CD4-positive, alpha-beta T cell treated with Interleukin-10 for 1 hour (primary cell): ENCODE results near the gene ELOVL2.
"Not testable (repeated sequence)": the region's sequence is repeated elsewhere in the genome, so short reads cannot be mapped to it uniquely, and the experiment has no call there.

Experiments used
- DNase-seq: peaks from one replicate; pipeline ENCODE4 v3.0.0-alpha.2; 2020

ELOVL2 gene

GRCh38 chr6:11018225-11018624 lies 25.9 kb downstream of the ELOVL2 start:
- no peak for DNase-seq

DNA sequence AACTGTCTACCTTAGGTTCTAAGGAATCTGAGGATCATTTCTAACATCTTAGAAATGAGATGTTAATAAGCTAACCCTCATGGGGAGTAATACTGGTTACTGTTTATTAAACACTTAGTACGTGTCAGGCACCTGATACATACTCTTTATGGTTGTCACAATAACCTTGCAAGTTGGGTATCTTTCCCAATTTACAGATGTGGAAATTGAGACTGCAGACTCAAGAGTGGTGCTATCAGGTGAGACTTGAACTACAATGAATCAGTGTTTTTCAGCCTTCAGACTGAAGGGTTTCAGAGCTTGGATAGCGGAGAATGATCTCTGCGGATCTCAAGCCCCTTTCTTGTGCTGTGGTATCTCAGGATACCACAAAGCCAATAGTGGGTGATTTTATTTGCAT lies 27.0 kb downstream of the ELOVL2 start:
- no peak for DNase-seq

DNA sequence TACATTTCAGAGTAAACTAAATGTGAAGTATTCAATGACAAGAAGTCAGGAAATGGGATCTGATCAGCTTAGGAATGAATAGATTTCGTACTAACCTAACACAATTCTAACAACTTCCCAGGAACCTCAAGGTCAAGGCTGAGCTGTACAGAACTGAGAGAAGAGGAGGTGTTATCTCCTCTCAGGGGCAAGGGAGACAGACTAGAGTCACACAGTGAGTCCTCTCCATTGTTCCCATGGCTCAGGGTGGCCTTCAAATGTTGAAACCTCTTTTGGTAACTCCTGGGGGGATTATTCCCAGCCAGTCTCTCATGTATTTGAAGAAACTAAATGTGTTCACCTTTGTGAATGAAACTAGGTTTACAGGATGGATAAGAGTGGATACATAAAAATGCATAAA lies 27.7 kb downstream of the ELOVL2 start:
- no peak for DNase-seq

DNA sequence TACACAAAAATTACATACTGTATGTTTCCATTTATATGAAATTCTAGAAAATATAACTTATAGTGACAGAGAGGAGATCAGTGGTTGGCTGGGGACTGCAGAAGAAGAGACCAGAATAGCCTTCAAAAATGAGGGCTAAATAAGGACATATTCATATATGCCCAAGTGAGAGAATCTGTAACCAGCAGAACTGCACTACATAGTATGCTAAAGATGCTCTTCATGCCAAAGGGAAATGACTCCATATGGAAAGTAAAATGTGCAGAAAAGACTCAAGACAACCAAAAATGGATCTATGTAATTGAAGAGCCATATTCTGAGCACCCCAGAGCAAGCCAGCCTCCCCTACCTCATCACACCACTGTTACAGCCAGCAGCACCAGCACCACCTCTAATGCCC lies 29.0 kb downstream of the ELOVL2 start:
- no peak for DNase-seq

- no peak for DNase-seq
Measured at GRCh38 chr6:11013721-11014070, 30.4 kb downstream of the ELOVL2 start.

DNA sequence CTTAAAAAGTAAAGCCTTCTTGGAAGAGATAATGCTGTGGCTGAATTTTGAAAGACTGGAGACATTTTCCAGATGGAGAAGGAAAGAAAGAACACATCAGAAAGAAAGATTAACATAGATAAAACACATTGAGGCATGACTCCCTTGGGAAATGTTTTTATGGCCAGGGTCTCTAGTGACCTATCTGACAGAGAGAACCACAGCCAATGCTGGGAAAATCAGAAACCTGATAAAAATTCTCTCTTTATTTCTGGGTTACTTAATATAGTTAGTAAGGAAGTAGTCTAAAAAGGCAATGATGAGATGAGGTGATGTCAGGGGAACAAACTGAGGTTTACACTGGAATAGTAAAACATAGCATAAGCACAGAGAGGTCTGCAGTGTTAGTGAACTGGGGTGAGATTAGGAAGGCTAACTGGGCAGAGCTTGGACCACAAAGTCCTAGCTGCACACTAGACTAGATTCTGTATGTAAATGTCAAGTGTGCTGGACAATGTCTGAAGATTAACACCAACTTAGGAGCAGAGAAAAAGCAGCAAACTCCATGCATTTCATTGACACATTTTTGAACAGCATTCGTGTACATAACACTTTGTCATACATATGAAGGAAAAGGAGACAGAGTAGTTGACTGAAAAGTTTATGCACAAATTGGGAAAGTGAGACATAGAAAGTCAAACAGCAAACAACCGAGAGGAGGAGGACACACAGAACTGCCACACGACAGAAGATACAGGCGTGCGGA lies 31.0 kb downstream of the ELOVL2 start:
- DNase-seq, result no peak

- DNase-seq, result no peak
Measured at GRCh38 chr6:11012295-11012754, 31.8 kb downstream of the ELOVL2 start.

DNA sequence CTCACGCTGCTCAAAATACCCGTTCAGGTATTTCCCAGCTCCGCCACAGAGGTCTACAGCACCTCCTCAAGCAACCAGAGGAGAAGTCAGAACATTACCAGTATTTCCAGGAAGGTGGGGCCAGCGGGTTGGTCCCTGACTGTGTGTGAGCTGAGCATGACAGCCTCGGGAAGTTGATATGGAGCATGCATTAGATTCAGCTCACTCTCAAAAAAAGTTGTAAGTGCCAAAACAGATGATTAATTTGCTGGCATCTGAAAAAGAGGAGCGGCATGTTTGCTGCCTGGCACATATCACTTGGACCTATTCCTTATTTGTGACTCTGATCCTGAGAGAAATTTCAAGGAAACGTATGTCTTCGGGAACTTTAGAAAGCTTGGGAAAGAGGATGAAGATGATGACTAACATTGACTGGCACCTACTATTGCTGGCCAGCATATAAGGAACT lies 32.3 kb downstream of the ELOVL2 start:
- no peak for DNase-seq

DNA sequence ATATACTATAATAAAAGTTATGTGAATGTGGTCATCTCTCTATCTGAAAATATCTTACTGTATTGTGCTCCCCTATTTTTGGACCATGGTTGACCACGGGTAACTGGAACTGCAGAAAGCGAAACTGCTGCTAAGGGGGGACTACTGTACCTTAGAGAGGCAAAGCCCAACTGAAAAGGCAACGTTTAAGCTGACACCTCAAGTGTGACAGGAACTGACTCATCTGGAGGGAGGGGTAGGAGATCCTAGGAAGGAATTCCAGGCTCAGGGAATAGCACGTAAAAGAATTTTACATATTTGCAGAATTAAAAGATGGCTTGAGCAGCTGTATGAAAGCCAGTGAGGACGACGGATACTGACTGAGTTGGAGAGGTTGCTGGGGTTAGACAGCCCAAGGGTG lies 34.8 kb downstream of the ELOVL2 start:
- DNase-seq, result no peak

DNA sequence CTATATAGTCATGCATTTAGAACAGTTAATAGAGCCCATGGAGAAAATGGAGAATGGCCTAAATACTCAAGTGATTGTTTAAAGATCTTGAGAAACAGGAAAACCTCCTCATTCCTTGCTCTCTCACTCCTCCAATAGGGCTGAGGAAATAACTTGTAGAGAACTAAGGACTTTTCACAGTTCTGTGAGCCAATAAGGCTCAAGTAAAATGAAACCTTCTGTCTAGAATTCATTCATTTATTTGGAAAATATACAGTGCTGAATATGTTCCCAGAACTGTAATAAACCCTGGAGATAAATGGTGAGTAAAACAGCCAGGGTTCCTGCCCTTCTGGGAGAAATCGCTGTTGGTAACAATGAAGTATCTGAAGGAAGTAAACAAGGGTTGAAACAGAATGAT lies 35.3 kb downstream of the ELOVL2 start:
- no peak for DNase-seq

DNA sequence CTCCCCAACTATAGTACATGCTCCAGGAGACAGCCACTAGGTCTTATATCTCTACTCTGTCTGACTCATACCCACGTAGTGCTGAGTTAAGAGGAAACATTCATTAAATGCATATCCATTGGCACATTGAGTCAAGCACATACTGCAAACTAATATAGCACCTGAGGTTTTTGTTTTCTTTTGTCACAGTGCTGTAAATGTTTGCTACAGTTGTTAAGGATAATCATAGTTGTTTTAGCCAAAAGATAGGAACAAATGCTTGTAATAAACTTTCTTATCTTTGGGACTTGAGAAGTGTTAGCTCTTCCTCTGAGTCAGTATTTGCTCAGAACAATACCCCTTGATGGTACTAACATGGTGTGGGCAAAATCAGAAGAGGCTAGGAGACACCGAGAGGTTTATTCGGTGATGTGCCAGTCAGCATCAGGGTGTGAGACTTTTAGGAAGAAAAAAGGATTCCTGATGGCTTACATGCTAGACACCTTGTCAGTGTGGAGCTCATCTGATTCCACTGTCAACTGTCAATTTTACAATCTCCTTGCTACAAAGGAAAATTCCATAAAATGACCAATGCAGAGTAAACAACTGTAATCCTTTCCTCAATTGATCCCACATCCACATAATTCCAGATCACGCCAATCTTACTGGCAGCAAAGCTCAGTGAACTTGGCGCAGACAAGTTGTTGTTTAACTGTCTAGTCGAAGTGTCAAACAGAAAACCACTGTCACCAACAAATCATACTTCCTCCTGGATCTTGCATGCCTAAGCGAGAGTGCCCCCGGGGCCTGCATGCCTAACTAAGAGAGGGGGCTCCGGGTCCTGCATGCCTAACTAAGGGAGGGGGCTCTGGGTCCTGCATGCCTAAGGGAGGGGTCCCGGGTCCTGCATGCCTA lies 36.1 kb downstream of the ELOVL2 start:
- no peak for DNase-seq

DNA sequence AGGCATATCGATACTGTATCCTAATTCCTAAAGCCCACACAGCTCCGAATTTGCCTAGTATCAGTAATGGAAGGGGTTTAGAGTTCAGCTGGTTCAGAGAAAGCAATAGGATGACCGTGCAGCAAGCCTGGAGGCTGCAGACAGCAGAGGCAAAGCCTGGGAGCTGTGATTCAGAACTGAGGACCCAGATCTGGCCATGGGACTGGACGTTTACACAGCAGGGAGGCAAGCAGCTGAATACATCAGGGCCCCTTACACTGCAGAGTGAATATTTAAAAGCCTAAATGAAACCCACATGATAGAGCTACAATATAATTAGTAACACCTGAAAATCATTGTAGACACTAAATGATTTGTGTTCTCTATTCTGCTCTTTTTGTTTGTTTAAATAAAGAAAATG lies 38.0 kb downstream of the ELOVL2 start:
- DNase-seq, result no peak

- DNase-seq, result not testable (repeated sequence)
Measured at GRCh38 chr6:11003297-11003696, 40.8 kb downstream of the ELOVL2 start.

GRCh38 chr6:11002176-11002575 lies 41.9 kb downstream of the ELOVL2 start:
- no peak for DNase-seq

- no peak for DNase-seq
Measured at GRCh38 chr6:10999994-11000393, 44.1 kb downstream of the ELOVL2 start.

DNA sequence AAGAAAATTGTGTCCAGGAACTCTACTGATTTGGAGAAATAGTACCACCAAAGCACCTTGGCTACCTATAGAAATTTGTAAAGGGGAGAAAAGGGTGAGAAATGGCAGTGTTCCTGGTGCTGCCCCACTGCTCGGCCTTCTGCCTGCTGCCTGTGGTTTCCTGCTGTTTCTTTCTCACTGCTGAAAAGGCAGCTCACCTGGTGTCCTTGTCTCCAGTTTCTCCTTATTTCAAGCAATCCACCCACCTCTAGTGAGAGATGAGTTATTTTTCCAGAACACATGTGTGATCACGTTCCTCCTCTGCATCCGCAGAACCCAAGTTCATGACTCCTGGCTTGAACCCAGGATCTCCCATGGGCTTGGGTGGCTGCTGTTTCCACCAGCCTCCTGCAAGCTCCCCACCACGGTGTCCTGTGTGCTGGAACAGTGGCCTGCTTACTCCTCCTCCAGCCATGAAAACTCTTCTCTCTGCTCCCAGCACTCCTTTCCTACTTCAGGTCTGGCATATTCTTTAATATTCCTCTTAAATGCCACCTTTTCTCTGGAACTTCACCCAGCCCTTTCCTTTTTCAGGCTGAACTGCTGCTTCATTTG lies 48.9 kb downstream of the ELOVL2 start:
- no peak for DNase-seq

DNA sequence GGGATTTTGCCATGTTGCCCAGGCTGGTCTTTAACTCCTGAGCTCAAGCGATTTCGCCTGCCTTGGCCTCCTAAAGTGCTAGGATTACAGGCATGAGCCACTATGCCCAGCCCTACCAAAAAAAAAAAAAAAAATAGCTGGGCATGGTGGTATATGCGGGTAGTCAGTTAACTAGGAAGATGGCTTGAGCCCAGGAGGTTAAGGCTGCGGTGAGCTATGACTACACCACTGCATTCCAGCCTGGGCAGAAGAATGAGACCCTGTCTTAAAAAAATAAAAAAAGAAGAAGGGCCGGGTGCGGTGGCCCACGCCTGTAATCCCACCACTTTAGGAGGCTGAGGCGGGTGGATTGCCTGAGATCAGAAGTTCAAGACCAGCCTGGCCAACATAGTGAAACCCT lies 50.2 kb downstream of the ELOVL2 start:
- DNase-seq, result no peak

GRCh38 chr6:10991115-10991514 lies 53.0 kb downstream of the ELOVL2 start:
- no peak for DNase-seq

- DNase-seq, result no peak
Measured at GRCh38 chr6:10989587-10989986, 54.5 kb downstream of the ELOVL2 start.

GRCh38 chr6:10984959-10985358 lies 59.1 kb downstream of the ELOVL2 start:
- DNase-seq, result not testable (repeated sequence)

DNA sequence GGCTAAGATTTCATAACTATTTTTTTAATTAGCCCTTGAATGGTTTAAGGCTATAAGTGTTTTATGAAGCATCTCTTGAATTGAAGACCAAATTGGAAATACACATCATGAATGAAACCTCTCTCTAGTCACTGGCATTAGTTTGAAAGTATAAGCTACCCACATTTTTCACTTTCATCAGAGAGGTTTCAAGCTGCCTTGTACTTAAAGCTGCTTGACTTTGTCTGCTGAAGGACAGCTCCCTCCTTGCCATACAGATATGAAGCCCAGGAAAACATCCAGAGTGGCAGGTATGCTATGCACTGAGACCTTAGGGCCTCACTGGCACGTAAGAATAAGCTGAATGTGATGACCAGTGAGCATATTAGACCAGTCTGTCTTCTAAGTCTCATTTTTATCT lies 62.7 kb downstream of the ELOVL2 start:
- DNase-seq, result no peak

DNA sequence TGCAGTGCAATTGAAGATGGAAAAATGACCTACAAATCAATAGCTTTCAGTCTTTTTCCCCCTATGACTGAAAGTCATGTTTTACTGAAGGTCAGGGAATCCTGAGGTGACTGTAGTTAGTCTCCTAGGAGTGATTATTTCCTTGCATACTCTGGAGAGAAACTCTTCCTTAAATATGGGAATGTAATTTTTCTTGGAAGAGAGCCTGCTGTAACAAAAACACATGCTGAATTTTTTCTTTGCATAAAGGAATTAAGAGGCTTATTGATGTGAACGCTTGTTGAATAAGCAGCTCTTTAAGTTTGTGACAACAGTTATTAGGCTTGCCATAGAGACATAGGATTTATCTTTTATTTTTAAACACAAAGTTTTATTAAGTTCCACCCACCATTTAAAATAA lies 64.5 kb downstream of the ELOVL2 start:
- DNase-seq, result no peak

- DNase-seq, result no peak
Measured at GRCh38 chr6:10977231-10977968, 66.7 kb downstream of the ELOVL2 start.
